ENCODE data around the gene PARVG. TPM values are rescaled to one million over a fixed set of nuclear protein-coding genes. Genes with fewer than 3 reads are reported as not detected.
A peak's percentile ranks its signal among the peaks of the same experiment; 100 is the strongest.

The PARVG gene
- total RNA-seq, 2 donors from 2014 or later: 9.8 to 14.7 TPM

DNA sequence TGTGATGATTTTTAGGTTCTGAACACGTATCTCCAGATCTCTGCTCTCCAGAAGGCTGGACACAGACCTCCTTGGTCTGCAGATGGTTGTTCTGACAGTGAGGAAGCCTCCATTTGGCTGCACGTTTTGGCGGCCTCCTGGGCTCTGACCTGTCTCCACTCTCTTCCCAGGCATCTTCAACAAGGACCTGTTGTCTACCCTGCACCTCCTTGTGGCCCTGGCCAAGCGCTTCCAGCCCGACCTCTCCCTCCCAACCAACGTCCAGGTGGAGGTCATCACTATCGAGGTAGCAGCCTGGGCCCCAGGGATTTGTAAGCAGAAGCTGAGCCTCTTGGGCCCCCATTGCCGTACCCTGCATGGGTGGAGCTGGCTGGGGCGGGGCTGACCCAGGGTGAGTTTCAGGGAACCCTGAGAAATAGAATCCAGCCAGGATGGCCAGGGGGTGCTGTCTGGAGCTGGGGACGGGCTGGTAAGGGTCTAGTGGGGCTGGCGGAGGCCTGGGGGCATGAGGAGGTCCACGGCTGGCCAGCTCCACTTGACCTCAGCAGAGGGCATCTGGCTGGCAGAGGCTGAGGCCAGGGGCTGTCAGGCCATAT lies 9.8 kb downstream of the PARVG start:
- intact Hi-C loops (cut with DNase I): no loop called here
- no peak for DNase-seq (ENCODE audit: low spot score)

DNA sequence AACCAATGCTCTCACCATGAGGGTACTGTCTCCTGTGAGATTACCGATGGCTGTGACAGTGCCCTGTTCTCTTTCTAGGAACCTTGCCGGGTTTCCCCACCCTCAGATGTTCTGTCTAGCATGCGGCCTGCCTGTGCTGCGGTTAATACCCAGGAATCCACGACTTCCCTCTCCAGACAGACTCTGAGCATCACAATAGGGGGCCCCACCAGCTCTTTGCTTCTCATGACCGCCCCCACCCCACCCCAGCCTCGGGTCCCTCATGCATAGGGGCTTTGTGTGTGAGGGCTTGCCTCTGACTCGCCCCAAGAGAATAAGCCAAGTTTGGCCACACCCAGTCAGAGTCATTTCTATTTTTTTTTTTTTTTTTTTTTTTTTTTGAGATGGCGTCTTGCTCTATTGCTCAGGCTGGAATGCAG lies 10.3 kb downstream of the PARVG start:
- DNase-seq (ENCODE audit: low spot score): no peak
- intact Hi-C loops (cut with DNase I): no loop called here

DNA sequence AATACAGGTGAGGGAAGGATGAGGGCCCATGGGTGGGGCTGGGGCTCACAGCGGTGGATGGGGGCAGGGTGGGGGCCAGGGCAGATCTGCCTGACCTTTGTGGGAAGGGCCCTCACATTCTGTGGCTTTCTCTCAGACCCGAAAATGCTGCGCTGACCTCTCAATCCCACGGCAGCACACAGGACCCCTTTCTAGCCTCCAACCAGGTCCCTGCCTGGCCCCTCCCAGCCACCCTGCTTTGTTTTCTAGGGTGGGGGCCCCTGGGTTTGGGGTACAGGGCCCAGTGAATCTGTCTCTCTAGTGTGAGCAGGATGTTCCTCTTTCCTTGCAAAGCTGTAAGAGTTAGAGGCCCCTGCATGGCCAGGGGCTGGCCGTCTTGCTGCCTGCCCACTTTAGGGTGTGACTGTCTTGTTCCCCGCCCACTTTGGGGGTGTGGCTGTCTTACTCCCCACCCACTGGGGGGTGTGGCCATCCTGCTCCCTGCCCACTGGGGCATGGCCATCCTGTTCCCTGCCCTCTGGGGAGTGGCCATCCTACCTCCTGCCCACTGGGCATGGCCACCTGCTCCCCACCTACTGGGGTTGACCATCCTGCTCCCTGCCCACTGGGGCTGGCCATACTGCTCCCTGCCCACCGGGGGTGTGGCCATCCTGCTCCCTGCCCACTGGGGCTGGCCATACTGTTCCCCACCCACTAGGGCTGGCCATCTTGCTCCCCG lies 11.5 kb downstream of the PARVG start:
- intact Hi-C loops (cut with DNase I): no loop called here
- DNase-seq (ENCODE audit: low spot score): no peak

DNA sequence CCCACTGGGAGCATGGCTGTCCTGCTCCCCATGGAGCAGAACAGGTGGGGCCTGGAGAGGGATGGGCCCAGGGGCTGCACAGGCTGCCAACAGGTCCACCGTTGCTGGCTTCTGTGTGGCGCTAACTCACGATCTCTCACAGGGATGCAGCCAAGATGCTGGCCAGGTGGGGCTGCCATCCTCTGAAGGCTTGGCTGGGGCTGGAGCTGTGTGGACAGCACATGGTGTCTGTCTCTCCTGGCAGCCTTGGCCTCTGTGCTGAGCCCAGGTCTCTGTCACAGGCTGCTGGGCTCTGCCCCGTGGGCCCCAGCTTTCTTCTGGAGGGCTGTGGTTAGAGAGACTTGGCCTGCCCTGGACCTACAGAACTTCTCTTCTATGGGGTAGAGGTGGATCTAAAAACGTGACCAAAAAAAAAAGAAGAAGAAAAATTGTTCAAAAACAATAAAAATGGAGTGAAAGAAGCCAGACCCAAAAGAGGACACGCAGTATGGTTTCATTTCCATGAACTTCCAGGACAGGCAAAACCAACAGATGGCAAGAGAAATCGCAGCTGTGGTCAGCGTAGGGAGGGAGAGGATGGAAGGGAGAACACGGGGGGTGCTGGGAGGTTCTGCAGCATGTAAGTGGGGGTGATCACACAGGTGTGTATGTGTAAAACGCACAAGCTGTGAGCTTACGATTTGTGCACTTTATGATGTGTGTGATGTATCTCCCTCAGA lies 12.2 kb downstream of the PARVG start:
- no peak for DNase-seq (ENCODE audit: low spot score)
- intact Hi-C loops (cut with DNase I): no loop called here

DNA sequence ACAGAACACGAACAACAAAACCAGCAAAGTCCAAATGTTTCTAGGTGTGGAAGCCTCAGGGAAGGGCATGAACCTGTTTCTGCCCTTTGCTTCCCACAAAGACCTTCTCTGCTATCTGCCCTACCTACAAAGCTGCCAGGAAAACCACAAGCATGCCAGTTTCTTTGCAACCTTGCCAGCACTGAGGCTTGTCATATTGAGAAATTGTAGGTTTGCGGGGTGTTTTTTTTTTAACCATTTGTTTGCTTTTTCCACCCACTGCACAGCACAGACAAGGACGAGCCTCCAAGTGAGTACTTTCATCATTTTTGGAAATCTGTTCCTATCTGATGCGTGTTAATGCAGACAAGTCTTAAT lies 12.8 kb downstream of the PARVG start:
- intact Hi-C loops (cut with DNase I): no loop called here
- no peak for DNase-seq (ENCODE audit: low spot score)

DNA sequence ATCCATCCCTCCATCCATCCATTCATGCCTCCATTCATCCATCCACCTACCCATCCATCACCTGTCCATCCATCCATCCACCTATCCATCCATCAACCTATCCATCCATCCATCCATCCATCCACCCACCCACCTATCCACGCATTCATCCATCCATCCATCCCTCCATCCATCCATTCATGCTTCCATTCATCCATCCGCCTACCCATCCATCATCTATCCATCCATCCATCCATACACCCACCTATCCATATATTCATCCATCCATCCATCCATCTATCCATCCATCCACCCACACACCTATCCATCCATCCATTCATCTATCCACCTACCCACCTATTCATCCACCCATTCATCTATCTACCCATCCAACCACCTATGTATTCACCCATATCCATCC lies 13.8 kb downstream of the PARVG start:
- no peak for DNase-seq (ENCODE audit: low spot score)
- intact Hi-C loops (cut with DNase I): no loop called here

DNA sequence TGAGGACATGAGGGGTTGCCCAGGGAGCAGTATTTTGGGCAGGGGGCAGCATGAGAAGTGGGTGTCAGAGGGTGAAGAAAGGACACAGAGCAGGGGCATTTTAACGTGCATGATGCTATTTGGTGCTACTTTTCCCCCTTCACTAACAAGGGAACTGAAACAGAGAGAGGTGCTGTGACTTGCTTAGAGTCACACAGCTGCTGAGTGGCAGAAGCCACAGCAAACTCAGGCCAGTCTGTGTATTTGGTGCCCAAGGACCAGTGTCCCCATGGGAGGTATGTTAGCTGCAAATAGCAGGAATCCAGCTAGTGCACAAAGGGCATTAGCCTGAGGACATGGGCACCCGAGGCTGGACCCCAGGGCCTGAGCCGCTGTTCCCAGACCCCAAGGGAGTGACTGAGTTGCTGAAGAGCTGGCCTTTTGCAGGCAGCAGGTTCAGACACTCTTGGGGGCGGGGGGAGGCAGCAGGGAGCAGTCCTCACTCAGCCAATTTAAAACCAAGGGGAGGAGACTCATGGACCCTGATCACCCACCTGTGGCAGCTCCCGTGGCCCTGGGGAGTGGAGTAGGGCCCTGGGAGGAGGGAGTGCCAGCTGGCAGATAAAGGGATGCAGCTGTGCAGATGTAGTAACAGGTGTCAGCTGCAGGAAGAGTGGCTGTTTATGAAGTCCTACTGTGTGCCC lies 14.6 kb downstream of the PARVG start:
- DNase-seq (ENCODE audit: low spot score): peak; percentile 71
- intact Hi-C loops (cut with DNase I): no loop called here

DNA sequence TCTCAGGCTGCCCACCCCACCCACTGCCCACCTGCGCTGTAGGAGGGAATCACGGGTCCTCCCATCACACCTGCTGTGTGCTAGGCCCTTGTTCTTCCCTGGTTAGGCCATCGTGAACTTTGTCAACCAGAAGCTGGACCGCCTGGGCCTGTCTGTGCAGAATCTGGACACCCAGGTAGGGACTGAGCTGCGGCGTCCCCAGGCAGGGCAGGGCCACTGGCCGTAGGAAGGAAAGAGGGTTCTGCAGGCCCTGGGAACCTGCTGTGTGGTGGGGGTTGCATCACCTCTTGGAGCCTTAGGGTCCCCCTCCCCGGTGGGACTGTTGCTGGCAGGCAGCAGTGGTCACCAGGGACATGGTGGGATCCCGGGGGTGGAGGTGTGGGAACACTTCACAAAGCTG lies 15.5 kb downstream of the PARVG start:
- DNase-seq (ENCODE audit: low spot score): peak; percentile 45
- intact Hi-C loops (cut with DNase I): no loop called here

DNA sequence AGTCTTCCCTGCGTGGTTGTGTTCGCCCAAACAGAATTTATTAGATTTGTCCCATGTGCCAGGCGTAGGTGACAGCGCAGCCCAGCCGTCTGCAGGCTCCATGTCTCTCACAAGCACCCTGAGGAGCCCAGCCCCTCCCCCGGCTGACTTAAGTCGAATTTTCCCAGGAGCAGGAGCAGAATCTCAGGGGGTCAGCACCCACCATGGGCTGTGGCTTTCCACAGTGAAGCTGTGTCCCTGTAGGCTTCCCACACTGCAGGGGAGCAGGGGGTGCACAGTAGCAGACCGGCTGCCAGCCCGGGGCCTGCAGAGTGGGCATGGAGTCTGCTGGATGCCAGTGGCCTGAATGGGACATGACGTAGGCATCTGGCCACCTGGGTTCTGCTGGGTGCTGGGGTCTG lies 16.0 kb downstream of the PARVG start:
- peak; percentile 63 for DNase-seq (ENCODE audit: low spot score)

DNA sequence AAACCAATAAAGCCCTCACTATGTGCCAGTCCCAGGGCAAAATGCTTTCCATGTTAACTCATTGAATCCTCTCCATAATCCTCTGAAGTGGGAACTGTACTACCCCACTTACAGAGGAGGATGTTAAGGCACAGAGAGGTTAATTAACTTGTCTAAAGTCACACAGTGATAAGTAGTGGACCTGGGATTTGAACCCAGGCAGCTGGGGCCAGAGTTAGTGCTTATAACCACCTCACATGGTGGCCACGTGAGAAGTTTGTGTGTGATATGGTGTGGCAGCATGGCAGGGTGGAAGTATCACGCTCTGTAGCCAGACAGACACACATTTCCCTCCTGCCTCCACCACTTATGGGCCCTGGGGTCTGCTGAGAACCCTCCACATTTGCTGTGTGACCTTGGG lies 16.5 kb downstream of the PARVG start:
- DNase-seq (ENCODE audit: low spot score): no peak
- intact Hi-C loops (cut with DNase I): no loop called here

More for the DNA sequence above, 16.0 kb downstream of the PARVG start:
- intact Hi-C loops (cut with DNase I): no loop called here

DNA sequence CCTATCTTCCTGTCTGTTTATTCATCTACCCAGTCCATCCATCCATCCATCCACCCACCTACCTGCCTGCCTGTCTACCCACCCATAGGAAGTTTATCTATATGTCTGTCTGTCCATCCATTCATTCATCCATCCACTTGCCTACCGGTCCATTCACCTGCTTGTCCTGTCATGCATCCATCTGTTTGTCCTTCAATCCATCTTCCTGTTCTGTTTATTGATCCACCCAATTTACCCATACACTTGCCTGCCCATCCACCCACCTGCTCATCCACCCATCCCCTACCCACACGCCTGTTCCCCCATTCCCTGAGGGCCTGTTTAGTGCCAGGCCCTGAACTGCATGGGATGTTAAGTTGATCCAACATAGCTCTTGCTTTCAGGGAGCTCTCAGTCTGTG lies 18.4 kb downstream of the PARVG start:
- intact Hi-C loops (cut with DNase I): no loop called here

DNA sequence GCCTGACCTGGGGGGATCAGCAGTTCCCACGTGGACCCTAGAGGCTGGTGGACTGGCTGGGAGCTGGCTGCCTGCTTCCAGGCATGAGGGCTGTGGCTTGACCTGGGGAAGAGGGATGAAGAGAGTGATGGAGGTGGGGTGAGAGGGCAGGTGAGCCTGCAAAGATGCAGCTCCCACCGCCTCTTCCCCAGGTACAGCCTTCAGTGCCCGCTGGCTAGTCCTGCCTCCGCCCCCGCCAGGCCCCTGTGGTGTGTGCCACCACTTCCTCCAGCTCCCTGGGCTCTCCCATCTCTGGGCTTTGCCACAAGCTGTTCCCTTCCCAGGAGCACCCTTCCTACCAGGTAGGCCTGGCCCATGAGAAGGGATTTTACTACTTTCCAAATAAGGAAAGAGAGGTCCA lies 19.1 kb downstream of the PARVG start:
- DNase-seq (ENCODE audit: low spot score): peak; percentile 69
- intact Hi-C loops (cut with DNase I): no loop called here

More for the DNA sequence above, 18.4 kb downstream of the PARVG start:
- no peak for DNase-seq (ENCODE audit: low spot score)

DNA sequence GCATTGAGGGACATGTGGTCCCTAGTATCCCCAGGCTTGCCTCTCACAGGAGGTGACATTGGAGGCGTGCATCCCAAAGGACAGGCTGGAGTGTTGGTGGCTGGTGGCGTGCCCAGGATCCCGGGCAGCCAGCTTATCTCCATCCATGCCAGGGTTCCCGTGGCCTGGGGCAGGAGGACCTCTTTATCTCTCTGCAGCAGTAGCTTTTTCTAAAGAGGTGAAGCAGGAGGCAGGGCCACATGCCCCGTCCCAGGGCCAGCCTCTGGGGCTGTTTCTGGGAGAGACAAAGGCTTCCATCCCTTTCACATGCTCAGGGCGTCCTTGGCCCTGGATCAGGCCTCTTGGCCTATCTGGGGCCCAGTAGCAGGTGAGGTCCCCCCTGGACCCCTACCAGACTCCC lies 19.7 kb downstream of the PARVG start:
- intact Hi-C loops (cut with DNase I): no loop called here
- DNase-seq (ENCODE audit: low spot score): peak; percentile 76

DNA sequence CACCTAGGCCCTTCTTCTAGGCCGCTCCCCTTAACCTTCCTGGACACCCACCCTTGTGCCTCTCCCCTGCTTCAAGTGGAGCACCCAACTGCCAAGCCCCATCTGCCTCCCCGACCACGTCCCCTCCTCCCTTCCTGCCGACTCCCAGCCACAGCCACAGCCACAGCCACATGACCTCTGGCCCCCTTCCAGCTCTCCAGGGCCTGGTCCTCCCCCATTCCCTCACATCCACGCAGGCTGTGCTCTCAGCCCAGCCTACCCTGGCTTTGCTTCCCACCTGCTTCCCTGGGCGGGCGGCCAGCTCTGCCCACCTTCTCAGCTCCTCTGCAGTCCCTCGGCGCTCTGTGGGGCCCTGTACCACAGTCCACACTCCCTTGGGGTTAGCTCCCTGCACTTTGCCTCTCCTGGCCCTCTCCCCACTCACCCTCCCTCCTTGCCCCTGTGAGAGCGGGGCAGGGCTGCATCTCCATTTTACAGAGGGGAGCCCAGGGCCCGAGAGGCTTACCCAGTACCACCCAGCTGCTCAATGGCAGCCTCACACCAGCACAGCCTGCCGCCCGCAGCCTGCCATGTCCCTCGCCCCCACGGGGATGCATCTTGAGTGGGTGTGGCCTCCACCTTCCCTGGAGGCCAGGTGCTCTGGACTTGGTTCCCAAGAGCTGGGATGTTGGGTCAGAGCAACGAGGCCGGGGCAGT lies 20.3 kb downstream of the PARVG start:
- peak; percentile 66 for DNase-seq (ENCODE audit: low spot score)
- intact Hi-C loops (cut with DNase I): no loop called here

DNA sequence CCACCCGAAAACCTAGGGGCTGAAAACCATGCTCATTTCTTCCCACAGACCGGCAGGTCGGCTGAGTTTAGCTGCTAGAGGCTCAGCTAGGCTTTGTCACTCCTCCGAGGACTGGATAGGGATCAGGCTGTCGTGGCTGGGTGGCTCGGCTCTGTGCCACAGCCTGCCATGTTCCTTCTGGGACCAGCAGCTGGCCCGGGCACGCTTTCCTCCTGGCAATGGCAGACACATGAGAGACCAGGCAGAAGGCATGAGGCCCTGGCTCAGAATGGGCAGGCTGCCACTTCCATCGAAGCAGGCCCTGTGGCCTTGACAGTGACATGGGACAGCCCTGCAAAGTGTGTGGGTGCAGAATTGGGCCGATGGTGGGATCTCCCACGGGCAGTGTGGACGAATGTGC lies 20.9 kb downstream of the PARVG start:
- intact Hi-C loops (cut with DNase I): no loop called here
- DNase-seq (ENCODE audit: low spot score): no peak

DNA sequence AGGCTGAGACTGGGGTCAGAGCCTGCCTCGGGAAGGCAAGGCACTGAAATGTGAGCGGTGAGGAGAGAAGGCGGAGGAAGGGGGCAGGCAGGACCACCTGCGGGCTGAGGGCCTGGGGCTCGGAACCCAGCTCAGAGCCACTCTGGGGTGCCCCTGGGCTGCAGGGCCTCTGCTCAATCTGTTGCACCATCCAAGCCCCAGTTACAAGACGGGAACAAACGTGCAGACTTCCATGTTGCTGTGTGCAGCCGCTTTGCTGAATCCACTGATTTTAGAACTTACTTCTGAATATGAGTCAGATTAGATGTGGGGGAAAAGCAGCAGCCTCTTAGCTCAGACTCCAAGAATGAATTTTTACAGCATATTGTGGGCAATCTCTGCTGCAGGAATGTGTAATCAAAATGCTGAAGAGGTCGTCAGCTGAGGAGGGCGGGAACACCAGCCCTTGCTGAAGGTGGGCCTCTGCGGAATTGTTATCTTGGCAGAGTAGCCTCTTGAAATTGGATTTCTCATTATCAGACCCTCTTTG lies 21.6 kb downstream of the PARVG start:
- peak; percentile 64 for DNase-seq (ENCODE audit: low spot score)
- intact Hi-C loops (cut with DNase I): no loop called here

DNA sequence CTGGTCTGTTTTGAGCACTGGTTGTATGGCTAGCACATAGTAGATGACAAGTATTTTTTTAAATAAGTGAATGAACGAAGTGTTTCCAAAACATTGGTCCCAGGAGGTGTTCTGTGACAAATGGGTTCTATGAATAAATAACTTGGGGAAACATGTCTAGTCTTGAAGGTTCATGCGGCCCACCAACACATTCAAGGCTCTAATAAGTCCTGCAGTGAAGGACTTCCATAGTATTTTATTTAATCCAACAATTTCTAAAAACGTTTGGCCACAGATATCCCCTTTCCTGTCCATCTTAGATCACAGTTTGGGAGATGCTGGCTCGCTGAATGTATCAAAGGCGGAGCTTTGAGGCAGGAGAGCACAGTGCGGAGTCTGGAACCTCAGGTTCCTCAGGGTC lies 22.5 kb downstream of the PARVG start:
- no peak for DNase-seq (ENCODE audit: low spot score)
- intact Hi-C loops (cut with DNase I): no loop called here

DNA sequence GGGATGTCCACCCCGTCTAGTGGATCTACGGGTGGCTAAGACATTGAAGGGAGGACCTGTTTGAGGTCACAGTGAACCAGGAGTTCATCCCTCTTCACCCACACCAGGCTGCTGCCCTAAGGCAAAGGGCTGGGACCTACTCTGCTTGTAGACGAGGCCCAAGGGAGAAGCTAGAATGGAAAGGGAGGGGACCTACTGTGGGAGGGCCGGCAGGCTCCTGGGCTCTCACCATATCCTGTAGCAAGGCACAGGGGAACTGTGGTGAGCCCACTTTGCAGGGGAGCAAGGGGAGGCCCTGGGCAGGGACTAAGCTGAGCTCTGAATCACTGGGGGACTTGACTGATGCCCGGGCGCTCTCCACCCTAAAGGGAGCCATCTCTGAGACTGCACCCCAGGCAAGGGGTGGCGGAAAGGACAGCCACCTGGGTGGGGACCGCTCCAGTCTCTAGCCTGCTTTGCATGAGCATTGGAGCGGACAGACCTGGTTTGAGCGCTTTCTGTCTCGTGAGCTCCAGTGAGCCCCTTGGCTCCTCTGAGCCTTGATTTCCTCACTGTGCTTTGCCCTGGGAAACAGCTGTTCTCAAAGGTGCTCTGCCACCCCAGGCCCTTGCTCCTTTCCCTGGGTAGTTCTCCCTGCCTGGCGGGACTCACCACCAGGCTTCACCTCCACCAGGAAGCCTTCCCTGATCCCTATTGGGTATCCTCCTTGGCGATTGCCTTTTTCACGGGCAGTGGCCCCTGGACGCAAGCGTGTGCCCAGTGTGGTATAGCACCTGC lies 24.2 kb downstream of the PARVG start:
- DNase-seq (ENCODE audit: low spot score): peak; percentile 67
- intact Hi-C loops (cut with DNase I): no loop called here

Measured in posterior vena cava (tissue), 2 donors.